Measurements from ENCODE around the gene ZNF689.

The ZNF689 gene

DNA sequence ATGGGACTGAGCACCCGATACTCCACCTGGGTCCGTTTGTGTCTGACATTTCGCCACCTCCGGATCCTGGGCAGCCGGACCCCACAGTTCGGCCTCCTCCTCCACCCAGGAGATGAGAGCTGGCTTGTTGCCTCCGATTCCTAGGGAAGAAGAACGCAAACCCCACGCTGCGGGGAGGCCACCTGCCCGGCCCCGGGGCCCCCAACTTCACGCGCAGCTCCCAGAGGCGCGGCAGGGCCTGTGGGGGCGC is 52.6 kb downstream of the ZNF689 start:
- 0 out of 2 replicates have a peak, but pooled peaks have one; percentile 34 for TF ChIP-seq GLIS1 (tag by site-specific recombination; IDR thresholded peaks at IDR 0.05)
- no peak for TF ChIP-seq ZNF311 (tag by site-specific recombination; IDR thresholded peaks at IDR 0.05; ENCODE audit: borderline replicate concordance)
- ChIA-PET POLR2A (interaction anchor here (0.6 to 3.9 kb wide), 15 partner anchors 9 to 187 kb away, joined by 3 to 69 read pairs (median 10); partner anchors contain the start of genes DCTPP1, ZNF688 and ZNF747), CTCF (interaction anchor here (0.9 to 2.0 kb wide), 7 partner anchors 15 to 136 kb away, joined by 3 to 6 read pairs (median 4); no protein-coding TSS in a partner anchor)
- peaks cover 9 to 37% of the 10 kb centered on the region in 2 experiments; a peak in 2 of 3 replicates for H3K36me3 ChIP-seq (ENCODE audit: control insufficient read depth in 2 of 2, insufficient read depth in 1 of 2, low read length in 2 of 2)
- no peaks in the 10 kb centered on the region for H3K9me3 ChIP-seq (ENCODE audit: control insufficient read depth, insufficient read depth, low read depth, low read length)
- H3K4me1 ChIP-seq (ENCODE audit: control insufficient read depth, insufficient read depth, low read length) = peaks cover 2% of the 10 kb centered on the region; the same call in 1 of the 2 replicates
- peak overlapping the region; percentile 98 for H3K27ac ChIP-seq (ENCODE audit: extremely low read depth, low read depth, low read length)
- H3K4me3 ChIP-seq (ENCODE audit: low read depth, low read length) = peak overlapping the region; percentile 88

DNA sequence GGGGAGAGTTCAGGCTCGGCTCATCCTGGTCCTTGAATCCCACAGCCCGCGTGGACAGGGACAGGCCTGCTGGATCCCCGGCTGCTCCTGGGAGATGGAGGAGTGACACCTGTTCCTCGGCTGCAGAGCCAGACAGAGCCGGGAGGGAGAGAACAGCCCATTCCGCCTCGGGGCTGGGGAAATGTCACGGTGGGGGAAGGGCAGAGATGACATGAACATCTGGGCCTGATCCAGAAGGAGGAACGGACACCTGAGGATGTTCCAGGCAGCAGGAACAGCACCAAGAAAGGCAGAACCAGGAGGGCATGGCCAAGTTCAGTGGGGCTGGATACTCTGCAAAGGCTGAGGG is 54.1 kb downstream of the ZNF689 start:
- Histone ChIP-seq H3K4me3 (ENCODE audit: low read depth, low read length) (no peak overlapping the region), H3K27ac (ENCODE audit: extremely low read depth, low read depth, low read length) (no peak overlapping the region), H3K9me3 (ENCODE audit: control insufficient read depth, insufficient read depth, low read depth, low read length) (no peaks in the 10 kb centered on the region), H3K36me3 (ENCODE audit: control insufficient read depth in 2 of 2, insufficient read depth in 1 of 2, low read length in 2 of 2) (peaks cover 9 to 37% of the 10 kb centered on the region in 2 experiments; a peak in 2 of 3 replicates), H3K4me1 (ENCODE audit: control insufficient read depth, insufficient read depth, low read length) (peaks cover 2% of the 10 kb centered on the region; the same call in 1 of the 2 replicates)
- ChIA-PET POLR2A (interaction anchor here (3.9 kb wide), 1 partner anchor 21 kb away, joined by 69 read pairs; the partner anchor contains the start of gene ZNF747), CTCF (no interaction called here)
- TF ChIP-seq, protein P1, sequence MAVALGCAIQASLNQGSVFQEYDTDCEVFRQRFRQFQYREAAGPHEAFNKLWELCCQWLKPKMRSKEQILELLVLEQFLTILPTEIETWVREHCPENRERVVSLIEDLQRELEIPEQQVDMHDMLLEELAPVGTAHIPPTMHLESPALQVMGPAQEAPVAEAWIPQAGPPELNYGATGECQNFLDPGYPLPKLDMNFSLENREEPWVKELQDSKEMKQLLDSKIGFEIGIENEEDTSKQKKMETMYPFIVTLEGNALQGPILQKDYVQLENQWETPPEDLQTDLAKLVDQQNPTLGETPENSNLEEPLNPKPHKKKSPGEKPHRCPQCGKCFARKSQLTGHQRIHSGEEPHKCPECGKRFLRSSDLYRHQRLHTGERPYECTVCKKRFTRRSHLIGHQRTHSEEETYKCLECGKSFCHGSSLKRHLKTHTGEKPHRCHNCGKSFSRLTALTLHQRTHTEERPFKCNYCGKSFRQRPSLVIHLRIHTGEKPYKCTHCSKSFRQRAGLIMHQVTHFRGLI (tag by site-specific recombination; IDR thresholded peaks at IDR 0.05) = no peak
- TF ChIP-seq HOXA7 (CRISPR knock-in tag; IDR thresholded peaks at IDR 0.05; ENCODE audit: borderline replicate concordance) = no peak
- TF ChIP-seq ZNF23 (tag by site-specific recombination; IDR thresholded peaks at IDR 0.05; ENCODE audit: borderline replicate concordance) = no peak
- TF ChIP-seq, protein P2, sequence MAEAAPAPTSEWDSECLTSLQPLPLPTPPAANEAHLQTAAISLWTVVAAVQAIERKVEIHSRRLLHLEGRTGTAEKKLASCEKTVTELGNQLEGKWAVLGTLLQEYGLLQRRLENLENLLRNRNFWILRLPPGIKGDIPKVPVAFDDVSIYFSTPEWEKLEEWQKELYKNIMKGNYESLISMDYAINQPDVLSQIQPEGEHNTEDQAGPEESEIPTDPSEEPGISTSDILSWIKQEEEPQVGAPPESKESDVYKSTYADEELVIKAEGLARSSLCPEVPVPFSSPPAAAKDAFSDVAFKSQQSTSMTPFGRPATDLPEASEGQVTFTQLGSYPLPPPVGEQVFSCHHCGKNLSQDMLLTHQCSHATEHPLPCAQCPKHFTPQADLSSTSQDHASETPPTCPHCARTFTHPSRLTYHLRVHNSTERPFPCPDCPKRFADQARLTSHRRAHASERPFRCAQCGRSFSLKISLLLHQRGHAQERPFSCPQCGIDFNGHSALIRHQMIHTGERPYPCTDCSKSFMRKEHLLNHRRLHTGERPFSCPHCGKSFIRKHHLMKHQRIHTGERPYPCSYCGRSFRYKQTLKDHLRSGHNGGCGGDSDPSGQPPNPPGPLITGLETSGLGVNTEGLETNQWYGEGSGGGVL (tag by site-specific recombination; IDR thresholded peaks at IDR 0.05) = no peak
- TF ChIP-seq ZSCAN23 (tag by site-specific recombination; IDR thresholded peaks at IDR 0.05) = no peak
- no peak for TF ChIP-seq BCL11B (tag by site-specific recombination; IDR thresholded peaks at IDR 0.05; ENCODE audit: low read depth)
- TF ChIP-seq ZNF341 (tag by site-specific recombination; IDR thresholded peaks at IDR 0.05; ENCODE audit: low read depth) = peak; percentile 50
- TF ChIP-seq ZNF624 (tag by site-specific recombination; IDR thresholded peaks at IDR 0.05) = no peak
- TF ChIP-seq, protein P3, sequence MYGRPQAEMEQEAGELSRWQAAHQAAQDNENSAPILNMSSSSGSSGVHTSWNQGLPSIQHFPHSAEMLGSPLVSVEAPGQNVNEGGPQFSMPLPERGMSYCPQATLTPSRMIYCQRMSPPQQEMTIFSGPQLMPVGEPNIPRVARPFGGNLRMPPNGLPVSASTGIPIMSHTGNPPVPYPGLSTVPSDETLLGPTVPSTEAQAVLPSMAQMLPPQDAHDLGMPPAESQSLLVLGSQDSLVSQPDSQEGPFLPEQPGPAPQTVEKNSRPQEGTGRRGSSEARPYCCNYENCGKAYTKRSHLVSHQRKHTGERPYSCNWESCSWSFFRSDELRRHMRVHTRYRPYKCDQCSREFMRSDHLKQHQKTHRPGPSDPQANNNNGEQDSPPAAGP (tag by site-specific recombination; IDR thresholded peaks at IDR 0.05) = peak; percentile 34; the same call in 1 of the 2 replicates
- no peak for TF ChIP-seq ZNF404 (tag by site-specific recombination; IDR thresholded peaks at IDR 0.05)
- no peak for TF ChIP-seq ZNF768 (tag by site-specific recombination; IDR thresholded peaks at IDR 0.05)
- TF ChIP-seq SCRT1 (tag by site-specific recombination; IDR thresholded peaks at IDR 0.05; ENCODE audit: borderline replicate concordance) = 0 out of 2 replicates have a peak, but pooled peaks have one; percentile 16
- no peak; the same call in 1 of the 2 replicates for TF ChIP-seq KLF1 (tag by site-specific recombination; IDR thresholded peaks at IDR 0.05)
- no peak for TF ChIP-seq ZBTB48 (tag by site-specific recombination; IDR thresholded peaks at IDR 0.05)
- peak; percentile 82; the same call in 1 of the 2 replicates for TF ChIP-seq SCRT2 (tag by site-specific recombination; IDR thresholded peaks at IDR 0.05)

All from HEK293 (cell line).